ENCODE results near the gene ATG9A.

- TF ChIP-seq ZFP30 (CRISPR knock-in tag; IDR thresholded peaks at IDR 0.05) (no peak), BACH2 (CRISPR knock-in tag; IDR thresholded peaks at IDR 0.05; ENCODE audit: borderline replicate concordance) (no peak)
These were observed 59.3 kb downstream of the ATG9A start, which contains the start of gene SLC23A3 for GRCh38 chr2:219169930-219170654.
